Measurements from ENCODE around the gene PNMA5. TPM values are rescaled to one million over a fixed set of nuclear protein-coding genes. Genes with fewer than 3 reads are reported as not detected.

The PNMA5 gene
- total RNA-seq, 1 donor from 2014 or later: 0.34 TPM

DNA sequence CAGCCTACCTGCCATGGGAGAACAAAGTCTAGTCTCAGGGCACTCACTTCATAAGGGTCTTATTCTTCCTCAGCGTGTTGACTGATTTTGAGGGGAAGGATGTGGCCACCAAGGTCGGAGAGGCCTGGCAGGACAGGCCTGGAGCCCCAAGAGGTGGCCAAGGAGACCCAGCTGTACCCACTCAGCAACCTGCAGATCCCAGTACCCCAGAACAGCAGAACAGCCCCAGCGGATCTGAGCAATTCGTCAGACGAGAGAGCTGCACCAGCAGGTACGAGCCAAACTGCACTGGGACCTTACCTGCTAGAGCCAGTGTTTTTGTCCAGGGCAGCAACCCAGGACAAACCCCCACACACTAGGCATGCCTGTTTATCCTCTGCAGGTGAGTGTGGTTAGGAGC lies 34.3 kb downstream of the PNMA5 start:
- intact Hi-C loops (cut with micrococcal nuclease): loop anchor here (1.0 to 5.0 kb wide), 5 partner anchors 73 to 968 kb away; partner anchors contain the start of genes ARHGAP4 and PNMA6E

DNA sequence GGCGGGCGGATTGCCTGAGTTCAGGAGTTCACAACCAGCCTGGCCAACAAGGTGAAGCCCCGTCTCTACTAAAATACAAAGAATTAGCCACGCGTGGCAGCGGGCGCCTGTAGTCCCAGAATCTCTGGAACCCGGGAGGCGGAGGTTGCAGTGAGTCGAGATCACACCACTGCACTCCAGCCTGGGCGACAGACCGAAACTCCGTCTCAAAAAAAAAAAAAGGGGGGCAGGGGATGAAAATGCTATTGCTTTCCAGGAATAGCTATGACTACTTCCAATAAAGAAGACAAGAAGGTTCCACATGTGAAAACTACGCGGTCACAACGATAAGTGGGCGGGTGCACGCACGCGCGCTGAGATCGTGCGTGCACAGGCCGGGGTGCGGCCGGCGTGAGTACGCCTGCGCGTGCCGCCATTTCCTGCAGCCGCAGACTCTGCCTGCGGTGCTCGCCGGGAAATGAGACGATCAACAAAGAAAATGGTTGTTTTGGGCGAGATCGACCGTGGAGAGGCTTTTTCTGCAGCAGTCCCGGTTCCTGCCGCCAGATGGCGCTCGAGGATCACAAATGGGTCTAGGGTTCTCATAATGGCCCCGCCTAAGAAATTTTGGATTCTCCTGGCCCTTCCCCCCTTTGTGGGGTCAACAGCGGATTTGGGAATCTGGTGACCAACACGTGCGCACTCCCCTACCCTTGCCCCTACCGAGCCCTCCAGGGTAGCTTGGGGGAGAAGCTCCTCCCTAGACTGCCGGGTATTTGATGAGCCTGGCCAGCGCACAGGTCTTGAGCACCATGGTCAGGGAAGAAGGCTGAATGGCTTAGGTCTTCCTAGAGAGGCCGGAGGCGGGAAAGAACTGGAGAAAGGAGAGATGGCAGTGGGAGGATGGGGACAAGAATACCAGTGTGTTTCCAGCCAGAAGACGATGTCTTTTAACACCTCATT lies 35.1 kb downstream of the PNMA5 start:
- intact Hi-C loops (cut with micrococcal nuclease): loop anchor here (1.0 to 5.0 kb wide), 8 partner anchors 17 to 969 kb away; partner anchors contain the start of genes ARHGAP4, HAUS7, PNMA6E and ZNF275

DNA sequence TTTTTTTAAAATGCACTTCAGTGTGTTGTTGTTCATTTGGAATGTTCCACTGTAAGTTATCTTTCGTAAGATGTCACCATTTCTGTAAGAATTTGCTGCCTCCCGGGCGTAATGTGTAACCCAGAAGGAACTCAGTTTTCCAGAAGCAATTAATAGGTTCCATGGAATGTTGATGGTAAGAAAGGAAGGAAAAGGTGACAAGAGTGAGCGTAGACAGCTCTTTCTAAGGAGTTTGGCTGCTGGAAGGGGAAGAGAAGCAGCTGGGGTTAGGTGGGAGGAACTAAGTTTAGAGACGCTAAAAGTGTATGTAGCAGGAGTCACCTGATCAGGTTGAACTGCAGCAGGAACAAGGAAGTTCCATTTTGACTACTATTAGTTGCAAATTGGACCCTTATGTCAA lies 35.9 kb downstream of the PNMA5 start:
- intact Hi-C loops (cut with micrococcal nuclease): loop anchor here (1.0 to 5.0 kb wide), 6 partner anchors 17 to 969 kb away; partner anchors contain the start of genes ARHGAP4, HAUS7, PNMA6E and ZNF275

DNA sequence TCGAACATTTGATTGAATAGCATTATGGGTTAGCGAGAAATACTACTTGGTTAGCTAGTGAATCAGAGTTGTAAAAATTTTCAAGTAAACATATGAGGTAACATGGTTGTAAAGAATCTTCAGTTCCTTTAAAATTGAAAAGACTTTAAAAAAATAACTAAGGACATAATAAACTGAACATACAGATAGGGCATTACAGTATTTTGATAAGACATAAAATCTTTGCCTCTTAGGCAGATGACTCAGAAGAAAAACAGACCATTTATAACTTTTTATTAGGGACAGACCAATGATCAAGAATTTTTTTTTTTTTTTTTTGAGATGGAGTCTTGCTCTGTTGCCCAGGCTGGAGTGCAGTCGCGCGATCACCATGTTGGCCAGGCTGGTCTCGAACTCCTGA lies 43.1 kb downstream of the PNMA5 start:
- intact Hi-C loops (cut with micrococcal nuclease): no loop called here

DNA sequence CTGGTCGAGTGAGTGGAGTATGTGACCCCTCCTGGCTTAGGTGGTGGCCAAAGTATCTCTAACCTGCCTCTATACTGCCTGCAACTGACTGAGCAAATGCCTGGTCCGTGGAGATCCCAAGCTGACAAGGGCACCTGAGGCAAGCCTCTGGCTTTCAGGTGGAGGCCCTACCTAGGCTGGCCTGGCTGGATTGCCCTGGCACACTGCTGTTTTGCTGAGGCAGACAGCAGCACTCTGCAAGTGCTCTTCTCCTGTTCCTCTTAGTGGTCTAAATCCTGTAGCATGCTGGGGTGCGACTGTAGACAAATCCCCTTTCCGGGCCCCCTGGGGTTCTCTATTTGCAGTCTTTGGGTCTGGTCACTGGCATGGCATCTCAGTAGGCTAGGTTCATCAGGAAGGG lies 44.8 kb downstream of the PNMA5 start:
- intact Hi-C loops (cut with micrococcal nuclease): no loop called here

DNA sequence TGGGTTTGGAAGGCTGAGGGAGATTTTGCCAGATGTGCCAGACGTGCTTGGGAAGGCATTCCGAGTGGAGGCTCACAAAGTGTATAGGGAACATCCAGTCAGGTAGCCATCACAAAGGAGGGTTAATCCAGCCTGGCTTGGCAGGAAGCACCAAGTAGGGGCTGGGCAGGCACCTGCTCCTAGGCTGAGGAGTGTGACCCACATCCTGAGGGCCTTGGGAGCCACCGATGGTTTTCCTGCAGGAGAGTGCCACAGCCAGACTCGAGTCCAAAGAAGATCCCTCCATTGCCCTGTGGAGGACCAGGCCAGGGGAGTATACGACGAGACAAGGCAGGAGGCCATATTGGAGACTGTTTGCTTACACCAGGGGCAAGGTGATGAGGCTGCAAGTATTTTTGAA lies 47.2 kb downstream of the PNMA5 start:
- intact Hi-C loops (cut with micrococcal nuclease): no loop called here

DNA sequence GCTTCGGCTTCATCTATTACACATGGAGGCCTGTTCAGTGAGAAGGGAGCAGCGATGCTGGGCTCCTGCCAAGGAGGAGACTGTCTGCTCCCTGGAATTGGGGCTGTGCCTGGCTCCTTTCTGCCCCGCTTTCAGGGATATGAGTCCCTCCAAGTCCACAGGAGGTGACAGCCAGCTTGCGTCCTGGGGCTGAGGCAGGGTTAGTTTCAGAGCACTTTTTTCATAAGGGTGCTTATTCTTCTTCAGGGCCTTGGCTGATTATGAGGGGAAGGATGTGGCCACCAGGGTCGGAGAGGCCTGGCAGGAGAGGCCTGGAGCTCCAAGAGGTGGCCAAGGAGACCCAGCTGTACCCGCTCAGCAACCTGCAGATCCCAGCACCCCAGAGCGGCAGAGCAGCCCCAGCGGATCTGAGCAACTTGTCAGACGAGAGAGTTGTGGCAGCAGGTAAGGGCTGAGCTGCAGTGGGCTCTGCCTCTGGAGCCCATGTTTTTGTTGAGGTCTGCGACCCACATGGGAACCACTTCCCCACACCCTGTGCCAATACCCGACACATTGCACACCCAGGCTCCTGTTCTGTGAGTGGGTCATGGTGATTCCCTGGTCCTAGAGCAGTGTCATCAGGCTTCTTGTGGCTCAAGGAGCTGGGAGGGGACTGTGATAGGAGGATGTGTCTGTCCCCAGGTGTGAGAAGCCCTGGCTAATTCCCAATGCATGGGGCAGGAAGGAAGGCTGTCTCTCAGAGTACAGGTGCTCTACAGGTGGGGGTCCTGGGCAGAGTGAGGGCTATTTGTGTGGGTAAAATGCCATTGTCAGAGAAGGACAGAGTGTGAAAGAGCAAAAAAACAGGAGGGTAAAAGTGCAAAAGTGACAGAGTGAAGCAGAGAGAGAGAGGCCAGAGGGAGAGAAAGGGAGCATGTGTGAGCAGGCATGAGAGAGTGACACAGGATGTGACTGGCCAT lies 48.6 kb downstream of the PNMA5 start:
- intact Hi-C loops (cut with micrococcal nuclease): no loop called here

DNA sequence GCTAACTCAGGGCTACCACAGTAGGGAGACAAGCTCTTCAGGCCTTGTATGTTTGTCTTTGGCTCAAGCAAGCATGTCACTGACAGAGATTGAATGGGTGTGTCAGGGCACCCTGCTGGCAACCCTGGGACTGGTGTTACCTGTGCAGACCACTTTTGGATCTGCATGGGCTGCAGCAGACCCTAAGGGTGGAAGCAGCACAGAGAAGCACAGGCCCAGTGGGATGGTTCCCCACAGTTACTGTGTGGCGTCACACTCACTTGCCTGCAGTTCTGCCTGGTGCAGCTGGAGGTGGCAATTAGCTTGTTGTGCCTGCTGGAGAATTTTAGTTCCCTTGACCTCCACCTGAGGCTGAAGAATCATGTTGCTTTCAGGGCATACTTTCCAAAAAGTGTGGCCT lies 50.1 kb downstream of the PNMA5 start:
- intact Hi-C loops (cut with micrococcal nuclease): loop anchor here (5.0 kb wide), 2 partner anchors 393 to 1153 kb away; partner anchors contain the start of gene MECP2

DNA sequence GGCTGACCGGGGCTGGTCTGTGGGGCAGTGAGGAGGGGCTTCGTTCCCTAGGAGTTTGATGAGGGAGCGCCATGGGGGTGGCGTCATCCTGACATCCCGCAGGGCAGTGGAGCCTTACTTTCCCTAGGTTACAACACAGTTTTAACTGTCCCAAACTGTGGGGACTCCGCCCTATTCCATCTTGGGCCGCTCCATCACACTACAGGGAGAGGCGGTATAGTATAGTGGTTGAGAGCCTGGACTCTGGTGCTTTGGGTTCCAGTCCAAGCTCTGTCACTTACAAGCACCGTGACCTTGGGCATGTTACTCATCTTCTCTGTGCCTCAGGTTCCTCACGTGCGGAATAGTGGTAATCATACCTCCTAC lies 51.9 kb downstream of the PNMA5 start:
- intact Hi-C loops (cut with micrococcal nuclease): loop anchor here (5.0 kb wide), 2 partner anchors 395 to 1155 kb away; partner anchors contain the start of gene MECP2

DNA sequence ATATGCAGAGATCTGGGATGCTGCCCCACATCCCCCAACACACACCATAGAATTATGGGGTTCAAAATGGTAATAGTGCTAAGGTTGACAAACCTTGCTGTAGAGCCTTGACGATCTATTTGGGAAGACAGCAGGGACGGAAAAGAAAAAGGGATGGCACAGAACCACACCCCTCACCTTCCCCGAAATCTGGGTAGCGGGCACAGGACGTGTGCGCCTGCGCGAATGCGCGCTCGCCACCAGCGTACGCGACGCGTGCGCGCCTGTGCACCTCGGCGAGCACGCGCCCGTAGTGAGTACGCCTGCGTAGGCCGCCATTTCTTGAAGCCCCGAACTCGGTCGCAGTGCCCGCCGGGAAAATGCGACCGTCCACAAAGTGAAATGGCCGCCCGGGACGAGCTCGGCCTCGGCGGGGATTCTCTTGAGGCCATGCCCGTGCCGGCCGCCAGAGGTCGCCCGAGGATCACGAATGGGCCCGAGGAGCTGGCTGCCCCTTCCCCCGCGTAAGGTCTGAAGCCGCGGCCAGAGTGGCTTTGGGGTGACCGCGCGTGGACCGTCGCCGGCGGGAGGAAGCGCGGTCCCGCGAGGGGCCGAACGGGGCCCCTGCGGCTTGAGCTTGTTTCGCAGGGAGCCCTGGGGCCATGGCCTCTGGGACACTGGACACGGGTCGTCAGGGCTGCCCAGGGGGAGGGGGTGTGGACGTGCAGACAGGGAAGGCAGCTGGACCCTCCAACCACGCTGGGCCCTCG lies 52.4 kb downstream of the PNMA5 start:
- intact Hi-C loops (cut with micrococcal nuclease): loop anchor here (1.0 to 5.0 kb wide), 9 partner anchors 17 to 1156 kb away; partner anchors contain the start of genes CCNQ, CETN2, HAUS7 and MECP2

Other genes with a start within 250 kb of the PNMA5 start
- not detected in 2 replicates for gene MAGEA2, start 240.3 kb downstream of the PNMA5 start, total RNA-seq
- 7.4 and 9.8 TPM in 2 replicates for gene CSAG3, start 234.9 kb downstream of the PNMA5 start, total RNA-seq
- gene MAGEA6, start 224.4 kb downstream of the PNMA5 start, total RNA-seq: not detected in 2 replicates
- 9.0 and 10.0 TPM in 2 replicates for gene CETN2, start 163.4 kb downstream of the PNMA5 start, total RNA-seq
- 16.3 TPM in 2 replicates for gene NSDHL, start 163.1 kb downstream of the PNMA5 start, total RNA-seq
- 1.0 and 1.1 TPM in 2 replicates for gene ZNF185, start 96.0 kb downstream of the PNMA5 start, total RNA-seq
- 2.4 and 2.7 TPM in 2 replicates for gene PNMA3, start 62.4 kb upstream of the PNMA5 start, total RNA-seq
- gene PNMA6A, start 78.3 kb upstream of the PNMA5 start, total RNA-seq: 0.39 and 0.74 TPM in 2 replicates
- not detected in 2 replicates for gene MAGEA1, start 185.2 kb upstream of the PNMA5 start, total RNA-seq